Dedifferentiated amniotic fluid mesenchymal stem cell (primary cell): ENCODE measurements around the gene AFF3.

Source experiments
- DNase-seq: peaks from one replicate; pipeline ENCODE4 v3.0.0-alpha.2; 2016; ENCODE audit errors: extremely low spot score

Gene AFF3

DNA sequence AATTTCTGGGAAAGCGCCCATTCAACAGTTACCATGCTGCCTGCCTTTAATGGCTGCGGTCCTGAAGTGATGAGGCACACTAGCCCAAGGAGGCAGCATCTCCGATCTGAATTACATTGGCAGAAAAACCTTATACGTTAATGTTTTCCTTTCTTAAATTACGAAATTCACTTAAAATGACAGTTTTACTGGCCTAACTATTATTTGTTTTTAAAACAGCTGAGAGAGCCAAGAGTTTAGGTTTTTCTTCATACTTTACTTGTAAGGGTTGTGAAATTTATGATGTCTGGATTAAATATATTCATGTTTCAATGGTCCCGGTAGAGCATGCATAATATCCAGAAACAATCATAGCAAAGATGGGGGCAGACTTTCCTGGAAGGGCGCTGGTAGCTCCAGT is 537.4 kb downstream of the AFF3 start:
- no peak for DNase-seq

GRCh38 chr2:99602476-99602875 is 539.9 kb downstream of the AFF3 start:
- DNase-seq, result peak; percentile 76

DNA sequence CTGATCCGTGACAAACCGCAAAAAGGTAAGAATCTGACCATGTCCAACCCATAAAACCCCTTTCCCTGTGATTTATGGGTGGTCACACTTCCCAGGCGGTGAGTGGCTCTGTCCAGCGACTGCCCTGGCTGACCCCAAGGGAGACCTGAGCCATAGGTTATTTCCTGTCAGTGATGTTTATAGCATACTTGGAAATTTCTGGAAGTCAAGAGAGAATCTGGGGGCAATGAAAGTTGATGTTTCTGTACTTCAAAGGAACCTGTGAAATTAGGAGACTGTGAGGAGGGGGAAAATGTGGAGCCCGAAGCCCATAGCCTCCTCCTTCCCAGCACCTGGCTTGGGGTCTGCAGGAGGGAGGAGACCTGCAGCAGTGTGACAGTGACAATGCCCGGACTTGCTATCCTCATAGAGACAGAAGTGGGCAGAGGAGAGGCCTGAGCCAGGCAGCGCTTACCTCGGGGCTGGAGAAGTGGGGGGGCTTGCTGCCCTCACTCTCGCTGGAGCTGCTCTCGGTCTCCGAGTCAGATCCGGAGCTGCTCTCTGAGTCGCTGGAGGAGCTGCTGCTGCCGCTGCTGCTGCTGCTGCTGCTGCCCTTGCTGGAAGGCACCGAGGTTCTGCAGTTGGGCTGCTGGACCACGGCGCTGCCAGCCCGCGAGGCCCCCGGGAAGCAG is 541.3 kb downstream of the AFF3 start:
- DNase-seq, result no peak

DNA sequence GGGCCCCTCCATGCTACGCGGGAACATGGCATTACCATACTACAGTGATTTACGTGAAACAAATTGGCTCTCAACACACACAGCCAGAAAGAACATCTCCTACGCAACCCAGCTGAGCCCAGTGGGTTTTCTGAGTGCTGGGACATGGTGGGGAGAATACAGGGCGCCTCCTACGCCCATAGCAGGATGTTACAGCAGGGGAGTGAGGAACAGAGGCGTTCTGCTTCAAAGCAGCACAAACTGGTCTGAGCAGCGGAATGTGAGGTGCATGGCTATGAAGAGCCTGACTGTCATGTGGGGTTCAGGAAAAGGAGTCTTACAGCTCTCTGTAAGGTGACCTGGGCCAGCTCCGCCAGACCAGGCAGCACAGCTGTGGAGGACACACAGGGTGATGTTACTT is 543.9 kb downstream of the AFF3 start:
- no peak for DNase-seq

DNA sequence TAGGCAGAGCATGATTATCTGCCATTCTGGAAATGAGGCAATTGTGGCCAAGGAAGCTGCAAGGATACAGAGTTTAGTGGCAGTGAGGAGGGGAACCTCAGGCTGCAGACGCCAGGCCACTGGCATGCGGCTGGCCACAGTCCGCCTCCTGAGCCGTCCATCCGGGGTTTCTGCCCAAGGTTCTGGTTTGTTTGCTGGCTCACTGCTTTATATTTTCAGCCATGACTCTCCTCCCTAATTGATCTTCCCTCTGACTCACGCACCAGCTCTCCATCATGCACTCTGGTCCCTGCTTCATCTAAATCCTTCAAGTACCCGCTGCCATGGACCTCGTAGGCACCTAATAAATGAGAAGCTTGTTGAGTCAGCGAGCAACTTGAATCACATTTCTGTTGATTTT is 544.8 kb downstream of the AFF3 start:
- DNase-seq, result no peak

DNA sequence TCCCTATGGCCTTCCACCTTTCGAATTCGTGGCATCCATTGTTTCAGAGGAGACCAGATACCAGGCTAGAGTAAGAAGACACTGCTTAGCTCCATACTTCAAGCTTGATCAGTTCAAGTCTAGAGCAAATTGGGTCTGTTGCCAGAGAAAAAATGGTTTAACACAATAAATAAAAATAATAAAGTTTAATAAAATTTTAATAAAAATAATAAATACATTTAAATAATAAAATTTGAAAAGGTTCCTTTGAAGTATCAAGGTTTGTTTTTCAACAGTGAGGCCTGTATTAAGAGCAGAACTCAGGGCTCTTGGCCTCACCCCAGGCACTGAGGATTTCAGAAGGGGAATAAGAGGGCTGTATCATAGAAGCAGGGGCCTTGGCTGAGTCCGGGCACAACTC is 547.0 kb downstream of the AFF3 start:
- DNase-seq, result no peak

GRCh38 chr2:99593692-99594427 is 548.5 kb downstream of the AFF3 start:
- DNase-seq, result no peak

DNA sequence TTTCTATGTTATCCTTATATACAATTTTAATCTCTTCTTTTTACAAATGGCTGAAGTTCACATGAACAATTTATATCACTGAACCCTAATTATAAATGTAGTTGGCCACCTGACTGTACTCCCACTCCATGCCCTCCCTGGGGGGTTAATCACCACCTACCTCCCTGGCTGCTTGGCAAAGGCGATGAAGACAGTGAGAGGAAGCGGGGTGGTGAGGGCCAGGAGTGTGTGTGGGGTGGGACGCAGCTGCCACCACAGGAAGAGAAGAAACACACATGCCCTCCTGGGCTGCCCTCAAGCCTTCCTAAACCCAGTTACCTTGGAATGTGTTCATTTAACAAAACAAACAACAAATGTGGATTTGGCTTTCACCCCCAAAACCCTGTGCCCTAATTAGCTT is 565.6 kb downstream of the AFF3 start:
- no peak for DNase-seq

DNA sequence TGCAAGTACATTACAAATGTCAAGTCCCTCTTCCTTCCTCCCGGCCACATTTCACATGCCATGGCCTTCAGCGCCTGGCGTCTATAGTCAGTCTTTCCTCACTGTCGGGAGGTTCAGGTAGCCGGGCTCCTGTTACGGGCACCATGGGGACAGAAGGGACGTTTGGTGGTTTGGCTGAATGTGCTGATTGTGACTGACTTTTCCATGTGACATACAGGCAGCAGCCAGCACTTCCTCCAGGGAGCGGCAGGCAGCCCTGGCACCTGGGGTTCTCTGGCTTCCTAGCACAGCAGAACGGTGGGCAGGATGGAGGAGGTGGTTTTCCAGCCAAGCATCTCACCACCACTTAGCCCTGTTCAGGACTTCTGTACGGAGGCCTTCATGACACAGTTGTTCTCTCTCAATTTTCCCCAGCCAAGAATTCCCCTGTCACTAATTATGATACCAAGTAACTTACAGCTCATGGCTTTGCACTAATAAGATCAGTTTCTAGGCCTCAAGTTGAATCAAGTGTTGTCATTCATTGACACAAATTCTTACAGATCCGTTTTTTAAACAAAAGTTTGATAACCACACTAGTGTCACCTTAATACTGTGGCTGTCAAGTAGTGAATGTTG is 568.6 kb downstream of the AFF3 start:
- no peak for DNase-seq

DNA sequence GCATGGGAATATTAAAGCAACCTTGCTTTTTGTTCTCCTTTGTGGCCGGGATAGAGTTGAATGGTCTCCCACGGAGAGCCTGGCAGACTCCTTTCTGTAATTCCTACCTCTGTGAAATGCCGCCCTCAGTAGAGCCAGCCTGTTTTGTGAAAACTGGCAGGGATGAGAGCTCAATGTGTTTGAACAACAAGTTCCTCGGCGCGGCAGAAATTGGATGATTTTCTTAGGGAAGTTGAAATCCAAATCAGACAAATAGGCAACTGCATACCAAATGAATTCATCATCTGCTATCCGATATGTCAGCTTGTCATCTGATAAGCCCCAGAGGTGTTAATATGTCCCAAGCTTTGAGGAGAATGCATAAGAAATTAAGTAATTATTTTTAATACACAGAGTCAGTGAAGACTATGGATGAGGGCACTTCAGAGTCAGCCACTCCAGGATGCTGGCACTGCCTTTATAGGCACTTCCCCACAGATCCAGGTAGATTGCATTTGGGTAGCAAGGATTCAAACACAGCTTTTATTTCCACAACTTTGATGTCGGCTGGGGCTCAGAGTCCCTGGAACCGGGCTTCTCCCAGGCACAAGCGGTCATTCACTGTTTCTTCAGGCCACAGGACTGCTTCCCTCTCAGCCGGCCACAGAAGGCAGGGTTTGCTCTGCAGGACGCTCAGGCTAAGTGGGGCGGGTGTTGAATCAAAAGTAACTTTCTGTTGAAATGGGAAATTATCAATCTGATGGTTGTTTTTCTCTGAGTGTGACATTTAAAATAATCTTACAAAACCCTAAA is 569.8 kb downstream of the AFF3 start:
- DNase-seq, result no peak

- DNase-seq, result no peak
Measured at GRCh38 chr2:99571954-99572353, 570.4 kb downstream of the AFF3 start.

- no peak for DNase-seq
Measured at GRCh38 chr2:99571533-99571932, 570.9 kb downstream of the AFF3 start.

GRCh38 chr2:99571021-99571420 is 571.4 kb downstream of the AFF3 start:
- DNase-seq, result no peak

DNA sequence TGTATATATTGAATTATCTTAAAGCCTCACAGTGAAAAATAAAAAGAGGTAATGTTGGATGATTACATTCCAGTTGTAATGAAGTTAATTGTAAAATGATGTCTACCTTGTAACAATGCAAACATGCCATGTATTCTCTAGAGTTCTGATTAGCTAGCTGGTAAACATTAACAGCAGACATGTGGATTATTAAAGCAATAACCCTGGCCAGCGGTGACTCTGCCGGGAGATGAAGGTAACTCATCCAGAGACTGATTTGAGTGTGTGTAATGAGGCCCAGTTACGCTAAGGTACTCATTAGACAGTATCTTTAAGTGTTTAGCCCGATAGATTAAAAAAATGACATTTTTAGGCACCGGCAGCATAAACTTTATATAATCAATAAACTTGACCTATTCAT is 573.0 kb downstream of the AFF3 start:
- no peak for DNase-seq

DNA sequence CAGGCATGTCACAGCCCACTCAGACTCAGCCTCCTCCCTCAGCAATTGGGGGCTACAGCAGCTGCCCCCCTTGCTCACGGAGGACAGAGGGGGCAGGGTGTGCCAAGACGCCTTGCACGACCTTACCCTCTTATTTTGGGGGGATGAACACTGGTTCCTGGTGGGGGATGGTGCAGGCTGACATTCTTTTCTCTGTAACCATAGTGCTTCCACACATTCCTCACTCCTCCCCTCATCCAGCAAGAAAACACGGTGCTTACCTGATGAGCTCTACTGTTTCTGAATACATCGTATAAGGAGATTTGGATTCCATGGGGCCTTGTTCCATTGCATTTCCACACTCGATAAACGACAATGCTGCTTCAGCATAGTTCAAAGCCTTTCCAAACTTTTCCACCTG is 577.2 kb downstream of the AFF3 start:
- DNase-seq, result no peak

GRCh38 chr2:99562516-99562915 is 579.9 kb downstream of the AFF3 start:
- no peak for DNase-seq

- no peak for DNase-seq
Measured at GRCh38 chr2:99561804-99562203, 580.6 kb downstream of the AFF3 start.

GRCh38 chr2:99559075-99559662 is 583.2 kb downstream of the AFF3 start:
- DNase-seq, result peak; percentile 51

GRCh38 chr2:99555404-99555803 is 587.0 kb downstream of the AFF3 start:
- DNase-seq, result no peak

DNA sequence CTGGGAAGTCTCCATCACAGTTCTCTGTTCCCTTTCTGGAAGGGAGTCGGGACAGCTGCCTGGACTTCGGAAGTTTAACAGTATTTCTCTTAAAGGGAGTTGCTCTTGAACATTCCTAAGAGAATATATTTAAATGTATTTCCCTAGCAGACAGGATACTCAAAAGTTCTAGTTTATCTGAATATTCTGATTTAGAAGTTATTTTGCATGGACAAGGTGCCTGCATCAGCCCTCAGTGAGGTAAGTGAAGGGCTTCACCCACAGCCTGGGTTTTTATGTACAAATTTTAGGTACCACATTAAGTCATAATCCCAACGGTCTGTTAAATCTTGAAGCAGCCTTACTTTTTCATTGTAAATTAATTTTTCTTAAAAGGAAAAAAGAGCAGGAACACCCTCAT is 587.5 kb downstream of the AFF3 start:
- DNase-seq, result no peak

- DNase-seq, result no peak
Measured at GRCh38 chr2:99554238-99554637, 588.2 kb downstream of the AFF3 start.

DNA sequence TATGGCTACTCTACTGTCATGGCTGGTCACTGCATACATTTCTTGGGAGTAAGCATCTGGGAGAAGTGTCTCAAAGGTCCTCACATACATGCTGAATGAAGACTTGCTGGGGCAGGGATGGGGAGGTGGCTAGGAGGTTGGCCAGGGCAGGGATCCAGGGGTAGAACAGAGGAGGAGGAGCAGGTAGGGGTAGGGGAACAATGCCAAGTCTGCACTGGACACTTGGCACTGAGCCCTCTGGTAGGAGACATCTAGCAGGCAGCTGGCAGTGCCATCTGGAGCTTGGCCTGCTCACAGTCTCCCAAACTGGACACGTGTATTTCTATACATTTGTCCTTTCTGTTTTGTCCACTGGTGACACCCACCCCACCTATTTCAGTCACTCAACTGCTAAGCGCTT is 589.9 kb downstream of the AFF3 start:
- DNase-seq, result no peak
